GM23338 (cell line): ENCODE results near the gene SLC27A4. TPM values are rescaled to one million over a fixed set of nuclear protein-coding genes. Genes with fewer than 3 reads are reported as not detected.

Source experiments
- microRNA counts: library from miRNA; unstranded; fragments of <30 nt; microRNA quantifications from one replicate; lab custom pipeline; 2017
- microRNA-seq: library from miRNA; unstranded; fragments of <30 nt; microRNA quantifications from one replicate; pipeline ENCODE4, GENCODE V29; 2017
- polyA plus RNA-seq: library from polyadenylated mRNA; unstranded; fragments of >200 nt; fragmentation: Nextera tagmentation; extraction: Ambion mirVana; gene quantifications from 2 replicates; pipeline ENCODE4 v1.2.1, GENCODE V29; 2016
- total RNA-seq: library from RNA; depleted of rRNA; stranded (reverse); fragments of >200 nt; shearing (Covaris generic); gene quantifications from 2 replicates; pipeline ENCODE4 v1.2.3, GENCODE V29; 2014; rRNA removed

The SLC27A4 gene
- total and polyA plus RNA-seq, 2 experiments from 2014 or later, result 7.9 to 25.3 TPM

MicroRNAs encoded within 50 kb of the gene (microRNA counts, 767-probe panel; counts per million panel counts)
- microRNA hsa-miR-219-2-3p (lab: Ali Mortazavi, UCI), result not detected

Small RNA genes within 50 kb of the gene (microRNA-seq; reads per million reads assigned to microRNA genes)
- gene MIR219B, result not detected

Other genes starting within 250 kb of the SLC27A4 start
- gene PTGES2, start 212.8 kb upstream of the SLC27A4 start, total RNA-seq, result 108 and 124 TPM in 2 replicates
- 56.3 and 59.7 TPM in 2 replicates for gene PTGES2, start 212.8 kb upstream of the SLC27A4 start, polyA plus RNA-seq
- gene LCN2, start 191.1 kb upstream of the SLC27A4 start, total RNA-seq, result 0.27 TPM in 1 of 2 replicates, not detected in the other
- 2.0 and 2.7 TPM in 2 replicates for gene LCN2, start 191.1 kb upstream of the SLC27A4 start, polyA plus RNA-seq
- 246 and 276 TPM in 2 replicates for gene BBLN, start 180.3 kb upstream of the SLC27A4 start, total RNA-seq
- gene BBLN, start 180.3 kb upstream of the SLC27A4 start, polyA plus RNA-seq, result 171 and 177 TPM in 2 replicates
- gene CIZ1, start 149.0 kb upstream of the SLC27A4 start, total RNA-seq, result 48.2 and 61.4 TPM in 2 replicates
- 49.6 and 49.7 TPM in 2 replicates for gene CIZ1, start 149.0 kb upstream of the SLC27A4 start, polyA plus RNA-seq
- 42.0 and 43.2 TPM in 2 replicates for gene DNM1, start 137.1 kb upstream of the SLC27A4 start, total RNA-seq
- gene DNM1, start 137.1 kb upstream of the SLC27A4 start, polyA plus RNA-seq, result 24.0 and 36.0 TPM in 2 replicates
- 44.4 and 48.4 TPM in 2 replicates for gene GOLGA2, start 64.5 kb upstream of the SLC27A4 start, total RNA-seq
- 31.4 and 32.6 TPM in 2 replicates for gene GOLGA2, start 64.5 kb upstream of the SLC27A4 start, polyA plus RNA-seq
- gene SWI5, start 64.3 kb upstream of the SLC27A4 start, total RNA-seq, result 26.6 and 31.8 TPM in 2 replicates
- gene SWI5, start 64.3 kb upstream of the SLC27A4 start, polyA plus RNA-seq, result 35.7 and 42.5 TPM in 2 replicates
- gene TRUB2, start 18.1 kb upstream of the SLC27A4 start, total RNA-seq, result 12.0 and 15.4 TPM in 2 replicates
- 29.4 and 31.4 TPM in 2 replicates for gene TRUB2, start 18.1 kb upstream of the SLC27A4 start, polyA plus RNA-seq
- gene COQ4, start 17.7 kb upstream of the SLC27A4 start, total RNA-seq, result 29.2 and 35.3 TPM in 2 replicates
- 34.5 and 37.0 TPM in 2 replicates for gene COQ4, start 17.7 kb upstream of the SLC27A4 start, polyA plus RNA-seq
- 45.3 and 47.8 TPM in 2 replicates for gene URM1, start 30.8 kb downstream of the SLC27A4 start, total RNA-seq
- 27.9 and 28.6 TPM in 2 replicates for gene URM1, start 30.8 kb downstream of the SLC27A4 start, polyA plus RNA-seq
- gene CERCAM, start 80.3 kb downstream of the SLC27A4 start, total RNA-seq, result 5.6 and 7.9 TPM in 2 replicates
- 2.7 TPM in 2 replicates for gene CERCAM, start 80.3 kb downstream of the SLC27A4 start, polyA plus RNA-seq
- gene ODF2, start 115.5 kb downstream of the SLC27A4 start, total RNA-seq, result 23.5 and 26.9 TPM in 2 replicates
- 13.2 and 17.5 TPM in 2 replicates for gene ODF2, start 115.5 kb downstream of the SLC27A4 start, polyA plus RNA-seq
- 19.6 and 22.1 TPM in 2 replicates for gene GLE1, start 164.2 kb downstream of the SLC27A4 start, total RNA-seq
- gene GLE1, start 164.2 kb downstream of the SLC27A4 start, polyA plus RNA-seq, result 7.3 and 7.4 TPM in 2 replicates
- gene SPTAN1, start 212.1 kb downstream of the SLC27A4 start, total RNA-seq, result 160 and 195 TPM in 2 replicates
- gene SPTAN1, start 212.1 kb downstream of the SLC27A4 start, polyA plus RNA-seq, result 98.3 and 108 TPM in 2 replicates